Medulla oblongata (tissue), 1 donor: ENCODE data around the gene PRDM11.

Source experiments
- DNase-seq: peaks from one replicate; pipeline ENCODE4 v3.0.0-alpha.2; 2015; ENCODE audit errors: extremely low spot score

The PRDM11 gene

GRCh38 chr11:45141631-45142030 is 4.8 kb upstream of the PRDM11 start:
- no peak for DNase-seq

- DNase-seq: no peak
Measured at GRCh38 chr11:45142241-45143055, 4.0 kb upstream of the PRDM11 start.

GRCh38 chr11:45143494-45143893 is 2.9 kb upstream of the PRDM11 start:
- no peak for DNase-seq

- DNase-seq: no peak
Measured at GRCh38 chr11:45144126-45145082, 2.0 kb upstream of the PRDM11 start.

GRCh38 chr11:45145083-45145378 is 1.4 kb upstream of the PRDM11 start:
- no peak for DNase-seq

GRCh38 chr11:45145379-45146071 is 914 bp upstream of the PRDM11 start:
- DNase-seq: peak; percentile 27

GRCh38 chr11:45147017-45147728 is 734 bp downstream of the PRDM11 start:
- peak; percentile 97 for DNase-seq

- DNase-seq: peak; percentile 10
Measured at GRCh38 chr11:45147891-45148675, 1.6 kb downstream of the PRDM11 start.

- no peak for DNase-seq
Measured at GRCh38 chr11:45149483-45150056, 3.1 kb downstream of the PRDM11 start.

GRCh38 chr11:45150301-45150700 is 3.9 kb downstream of the PRDM11 start:
- no peak for DNase-seq

- no peak for DNase-seq
Measured at GRCh38 chr11:45150943-45151342, 4.5 kb downstream of the PRDM11 start.

GRCh38 chr11:45151362-45151982 is 5.0 kb downstream of the PRDM11 start:
- DNase-seq: no peak

- no peak for DNase-seq
Measured at GRCh38 chr11:45152740-45153595, 6.5 kb downstream of the PRDM11 start.

GRCh38 chr11:45154276-45154675 is 7.8 kb downstream of the PRDM11 start:
- DNase-seq: no peak

- DNase-seq: no peak
Measured at GRCh38 chr11:45155058-45155551, 8.7 kb downstream of the PRDM11 start.

- DNase-seq: no peak
Measured at GRCh38 chr11:45155627-45156180, 9.3 kb downstream of the PRDM11 start.

GRCh38 chr11:45156201-45156600 is 9.8 kb downstream of the PRDM11 start:
- DNase-seq: no peak

GRCh38 chr11:45156741-45157140 is 10.3 kb downstream of the PRDM11 start:
- no peak for DNase-seq
